ENCODE data around the gene INSM1. TPM values are rescaled to one million over a fixed set of nuclear protein-coding genes. Genes with fewer than 3 reads are reported as not detected.

Gene INSM1
- total and polyA plus RNA-seq, 2 donors from 2014 or later = not detected

DNA sequence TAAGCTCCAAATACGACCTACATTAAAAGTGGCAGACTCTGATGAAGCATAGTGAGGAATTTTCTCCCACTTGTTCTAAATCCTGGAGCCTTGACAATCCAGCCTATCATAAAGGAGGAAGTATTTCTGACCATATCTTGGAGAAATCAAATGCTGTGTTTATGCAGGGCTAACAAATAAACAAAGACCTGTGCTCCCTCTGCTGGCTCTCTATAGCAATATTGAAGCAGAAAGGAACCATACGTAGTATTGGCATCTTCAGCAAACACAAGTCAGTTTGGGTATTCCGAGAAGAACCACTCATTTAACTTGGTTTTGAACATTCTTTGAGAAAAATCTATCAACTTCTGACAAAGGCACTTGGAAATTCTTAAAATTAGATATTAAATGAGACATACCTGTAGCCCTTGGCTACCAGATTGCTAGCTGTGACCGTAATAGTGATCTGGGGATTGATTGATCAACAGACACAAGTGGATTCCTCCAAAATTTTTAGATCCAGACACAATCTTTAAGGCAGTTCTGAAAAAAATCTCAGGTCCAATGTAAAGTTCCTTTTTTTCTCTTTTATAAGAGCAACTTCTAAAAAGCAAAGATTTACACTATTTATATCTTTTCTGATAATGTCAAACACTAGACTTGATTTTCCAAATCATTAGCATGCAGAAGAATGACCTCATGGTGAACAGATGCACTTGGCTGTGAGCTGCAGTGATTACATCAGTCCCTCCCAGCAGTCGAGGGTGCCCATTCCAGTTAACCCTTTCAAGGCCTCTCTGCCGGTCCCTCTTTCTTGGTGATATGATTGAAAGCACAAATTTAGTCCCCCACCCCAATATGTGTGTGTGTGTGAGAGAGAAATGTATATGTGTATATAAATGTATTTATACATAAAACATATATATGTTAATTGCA, 40.2 kb downstream of the INSM1 start:
- DNase-seq (peak in 1 of 5 donors; percentile 56), FAIRE-seq (no peak)
- peaks cover 0 to 3% (median 0%) of the 10 kb centered on the region in 3 donors for H3K36me3 ChIP-seq (ENCODE audit: control insufficient read depth in 2 of 3, insufficient read depth in 3 of 3, low read length in 3 of 3)
- TF ChIP-seq, protein P1, sequence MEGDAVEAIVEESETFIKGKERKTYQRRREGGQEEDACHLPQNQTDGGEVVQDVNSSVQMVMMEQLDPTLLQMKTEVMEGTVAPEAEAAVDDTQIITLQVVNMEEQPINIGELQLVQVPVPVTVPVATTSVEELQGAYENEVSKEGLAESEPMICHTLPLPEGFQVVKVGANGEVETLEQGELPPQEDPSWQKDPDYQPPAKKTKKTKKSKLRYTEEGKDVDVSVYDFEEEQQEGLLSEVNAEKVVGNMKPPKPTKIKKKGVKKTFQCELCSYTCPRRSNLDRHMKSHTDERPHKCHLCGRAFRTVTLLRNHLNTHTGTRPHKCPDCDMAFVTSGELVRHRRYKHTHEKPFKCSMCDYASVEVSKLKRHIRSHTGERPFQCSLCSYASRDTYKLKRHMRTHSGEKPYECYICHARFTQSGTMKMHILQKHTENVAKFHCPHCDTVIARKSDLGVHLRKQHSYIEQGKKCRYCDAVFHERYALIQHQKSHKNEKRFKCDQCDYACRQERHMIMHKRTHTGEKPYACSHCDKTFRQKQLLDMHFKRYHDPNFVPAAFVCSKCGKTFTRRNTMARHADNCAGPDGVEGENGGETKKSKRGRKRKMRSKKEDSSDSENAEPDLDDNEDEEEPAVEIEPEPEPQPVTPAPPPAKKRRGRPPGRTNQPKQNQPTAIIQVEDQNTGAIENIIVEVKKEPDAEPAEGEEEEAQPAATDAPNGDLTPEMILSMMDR (IDR thresholded peaks at IDR 0.05; ENCODE audit: borderline replicate concordance, extremely low read depth, insufficient read depth) = no peak
- intact Hi-C loops (cut with DNase I) = no loop called here
- no peak overlapping the region for H3K9ac ChIP-seq (ENCODE audit: low read length in 3 of 3)
- peaks cover 2% of the 10 kb centered on the region for H3K27me3 ChIP-seq (ENCODE audit: control insufficient read depth, insufficient read depth, low read length)
- no peak overlapping the region for H3K4me3 ChIP-seq (ENCODE audit: low read length in 3 of 3)
- H3K27ac ChIP-seq (ENCODE audit: low read depth in 2 of 2, low read length in 2 of 2) = no peak overlapping the region
- H3K9me3 ChIP-seq (ENCODE audit: control insufficient read depth in 2 of 3, insufficient read depth in 1 of 3, low read length in 3 of 3) = no peaks in the 10 kb centered on the region
- H3K4me1 ChIP-seq (ENCODE audit: control insufficient read depth in 2 of 3, insufficient read depth in 2 of 3, low read depth in 1 of 3, low read length in 3 of 3) = no peaks in the 10 kb centered on the region

DNA sequence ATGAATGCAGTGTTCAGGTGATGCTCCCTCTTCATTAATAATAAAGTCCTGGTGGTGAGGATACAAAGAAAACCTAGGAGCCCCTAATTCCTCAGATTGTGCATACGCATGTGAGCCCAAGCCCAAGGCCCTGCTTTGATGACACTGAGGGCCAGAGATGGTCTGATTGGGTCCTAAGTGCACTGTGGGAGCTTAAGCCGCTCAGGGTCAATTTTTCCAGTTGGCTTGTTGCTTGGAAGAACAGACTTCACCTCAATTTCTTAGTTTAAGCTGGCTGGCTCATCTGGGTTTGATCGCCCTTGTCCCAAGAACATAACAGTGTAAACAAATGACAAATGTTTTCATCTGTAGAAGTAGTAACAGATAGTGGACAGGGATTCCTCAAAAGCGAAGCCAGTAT, 41.4 kb downstream of the INSM1 start:
- no peak for FAIRE-seq
- H3K36me3 ChIP-seq (ENCODE audit: control insufficient read depth in 2 of 3, insufficient read depth in 3 of 3, low read length in 3 of 3) = no peaks in the 10 kb centered on the region
- H3K9me3 ChIP-seq (ENCODE audit: control insufficient read depth in 2 of 3, insufficient read depth in 1 of 3, low read length in 3 of 3) = no peaks in the 10 kb centered on the region
- no peak for DNase-seq
- intact Hi-C loops (cut with DNase I) = no loop called here
- H3K4me3 ChIP-seq (ENCODE audit: low read length in 3 of 3) = no peak overlapping the region
- H3K27me3 ChIP-seq (ENCODE audit: control insufficient read depth, insufficient read depth, low read length) = peaks cover 2% of the 10 kb centered on the region
- no peak overlapping the region for H3K27ac ChIP-seq (ENCODE audit: low read depth in 2 of 2, low read length in 2 of 2)
- H3K4me1 ChIP-seq (ENCODE audit: control insufficient read depth in 2 of 3, insufficient read depth in 2 of 3, low read depth in 1 of 3, low read length in 3 of 3) = no peaks in the 10 kb centered on the region
- H3K9ac ChIP-seq (ENCODE audit: low read length in 3 of 3) = no peak overlapping the region
- TF ChIP-seq, protein P1 (IDR thresholded peaks at IDR 0.05; ENCODE audit: borderline replicate concordance, extremely low read depth, insufficient read depth) = no peak

DNA sequence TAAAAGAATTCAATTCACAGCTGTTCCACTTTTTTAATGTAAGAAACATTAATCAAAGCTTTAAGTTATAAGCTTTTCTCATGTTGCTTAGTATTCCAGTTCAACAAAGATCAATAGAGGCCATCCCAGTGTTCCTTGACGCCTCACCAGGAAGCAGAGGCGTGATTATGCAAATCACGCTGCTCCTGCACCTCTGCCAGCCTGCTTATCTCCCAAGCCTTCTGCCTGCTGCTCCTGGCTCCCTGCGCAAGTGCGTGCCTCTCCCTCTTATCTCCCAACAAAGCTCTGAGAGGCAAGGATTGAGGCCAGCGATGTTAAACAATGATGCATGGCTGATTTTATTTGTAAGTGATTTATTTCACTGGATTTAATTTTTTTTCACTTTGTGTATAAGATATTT, 42.8 kb downstream of the INSM1 start:
- intact Hi-C loops (cut with DNase I) = no loop called here
- H3K4me3 ChIP-seq (ENCODE audit: low read length in 3 of 3) = no peak overlapping the region
- FAIRE-seq = no peak
- DNase-seq = no peak
- H3K36me3 ChIP-seq (ENCODE audit: control insufficient read depth in 2 of 3, insufficient read depth in 3 of 3, low read length in 3 of 3) = no peaks in the 10 kb centered on the region
- H3K27ac ChIP-seq (ENCODE audit: low read depth in 2 of 2, low read length in 2 of 2) = no peak overlapping the region
- H3K9ac ChIP-seq (ENCODE audit: low read length in 3 of 3) = no peak overlapping the region
- H3K4me1 ChIP-seq (ENCODE audit: control insufficient read depth in 2 of 3, insufficient read depth in 2 of 3, low read depth in 1 of 3, low read length in 3 of 3) = no peaks in the 10 kb centered on the region
- H3K27me3 ChIP-seq (ENCODE audit: control insufficient read depth, insufficient read depth, low read length) = peaks cover 2% of the 10 kb centered on the region
- TF ChIP-seq, protein P1 (IDR thresholded peaks at IDR 0.05; ENCODE audit: borderline replicate concordance, extremely low read depth, insufficient read depth) = no peak
- H3K9me3 ChIP-seq (ENCODE audit: control insufficient read depth in 2 of 3, insufficient read depth in 1 of 3, low read length in 3 of 3) = no peaks in the 10 kb centered on the region

All from kidney (tissue), 14 donors.